GM18511 (cell line): Measurements from ENCODE around the gene GADD45G.

Experiments
- ATAC-seq: cut with Tn5 transposase; IDR thresholded peaks from one replicate; pipeline ENCODE4 v1.9.1; 2021; ENCODE audit warnings: mild to moderate bottlenecking, moderate library complexity; ENCODE audit not compliant: unreplicated experiment

The GADD45G gene

DNA sequence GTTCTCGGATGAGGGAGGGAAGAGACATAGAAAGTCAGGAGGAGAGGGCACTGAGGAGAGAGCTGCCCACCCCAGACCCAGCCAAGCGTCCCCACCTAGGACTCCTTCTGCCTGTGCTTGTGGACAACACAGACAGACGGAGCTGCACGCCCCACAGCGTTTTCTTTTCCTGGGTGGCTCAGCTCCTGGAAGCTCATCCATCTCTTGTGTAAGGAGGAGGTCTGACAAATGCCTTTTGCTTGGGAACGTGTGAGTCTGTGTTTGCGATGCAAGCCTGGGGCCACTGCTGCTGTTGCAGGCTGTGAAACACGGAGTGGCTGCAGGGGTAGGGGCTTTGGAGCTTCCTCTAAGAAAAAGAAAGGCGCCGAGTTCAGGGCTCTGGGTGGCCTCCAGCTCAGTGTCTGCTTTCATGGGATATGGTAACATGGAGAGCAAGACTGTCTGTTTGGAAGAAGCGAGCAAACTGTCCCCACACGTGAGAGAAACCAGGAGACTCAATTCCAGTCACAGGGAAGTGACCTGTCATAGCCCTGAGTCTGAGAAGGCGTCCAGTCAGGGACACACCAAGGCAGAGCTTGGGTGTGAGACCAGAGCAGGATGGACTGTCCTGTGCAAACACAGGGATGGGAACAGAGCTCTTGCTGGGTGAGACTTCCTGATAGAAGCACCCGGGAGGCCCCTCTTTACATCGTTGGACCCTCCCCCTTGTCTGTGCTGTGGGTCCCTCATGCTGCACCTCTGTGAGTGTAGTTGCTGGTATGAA, 42.7 kb downstream of the GADD45G start:
- ATAC-seq, result no peak

- ATAC-seq, result no peak
Observed at GRCh38 chr9:89648247-89649000, 43.6 kb downstream of the GADD45G start.

GRCh38 chr9:89649039-89649691, 44.4 kb downstream of the GADD45G start:
- no peak for ATAC-seq

GRCh38 chr9:89654025-89654662, 49.3 kb downstream of the GADD45G start:
- ATAC-seq, result no peak

GRCh38 chr9:89655056-89655989, 50.5 kb downstream of the GADD45G start:
- ATAC-seq, result no peak
